SW 1271 (cell line): Measurements from ENCODE around the gene ENC1.
A peak's percentile ranks its signal among the peaks of the same experiment; 100 is the strongest.

Experiments
- DNase-seq, 2 experiments: peaks; one replicate each; lab custom pipeline; 2025; lab: John Stamatoyannopoulos, UW

ENC1 gene

DNA sequence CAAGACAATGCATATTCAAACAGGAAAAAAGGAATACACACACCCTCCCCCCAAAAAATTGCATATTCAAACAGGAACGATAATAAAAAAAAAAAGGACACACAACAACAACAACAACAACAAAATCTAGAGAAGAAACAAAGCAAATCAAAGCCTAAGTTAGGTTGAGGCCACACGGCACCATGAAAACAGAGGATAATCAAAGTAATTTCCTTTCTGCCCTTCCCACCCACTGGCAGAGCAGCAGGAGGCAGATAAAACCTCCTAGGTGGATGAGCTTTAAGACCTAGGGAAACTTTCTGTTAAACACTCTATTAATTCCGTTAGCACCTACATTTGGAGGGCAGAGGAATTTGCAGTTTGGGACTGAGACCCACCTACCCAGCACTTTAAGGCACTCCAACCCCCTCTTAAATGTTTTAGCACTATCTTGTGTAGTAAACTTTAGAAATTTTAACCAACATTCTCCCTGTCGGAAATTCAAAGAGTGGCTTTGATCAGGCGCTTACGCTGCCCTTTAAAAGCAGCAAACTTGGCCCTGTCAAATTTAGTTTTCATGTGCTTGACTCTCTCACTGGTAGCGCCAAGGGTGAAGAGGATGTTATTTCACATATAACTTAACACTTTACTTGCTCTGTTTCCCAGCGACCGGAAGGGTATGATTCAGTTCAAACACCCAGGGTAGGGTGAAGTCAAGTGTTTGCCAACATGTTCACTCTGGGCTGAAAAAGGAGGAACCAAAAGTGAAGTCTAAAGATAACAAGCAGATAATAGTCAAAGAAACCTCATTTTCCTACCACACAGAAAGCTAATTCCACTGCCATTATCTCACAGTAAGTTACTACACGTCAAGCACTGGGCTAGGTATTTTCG lies 9.2 kb downstream of the ENC1 start:
- DNase-seq = peak in 1 of 2 experiments; percentile 48

DNA sequence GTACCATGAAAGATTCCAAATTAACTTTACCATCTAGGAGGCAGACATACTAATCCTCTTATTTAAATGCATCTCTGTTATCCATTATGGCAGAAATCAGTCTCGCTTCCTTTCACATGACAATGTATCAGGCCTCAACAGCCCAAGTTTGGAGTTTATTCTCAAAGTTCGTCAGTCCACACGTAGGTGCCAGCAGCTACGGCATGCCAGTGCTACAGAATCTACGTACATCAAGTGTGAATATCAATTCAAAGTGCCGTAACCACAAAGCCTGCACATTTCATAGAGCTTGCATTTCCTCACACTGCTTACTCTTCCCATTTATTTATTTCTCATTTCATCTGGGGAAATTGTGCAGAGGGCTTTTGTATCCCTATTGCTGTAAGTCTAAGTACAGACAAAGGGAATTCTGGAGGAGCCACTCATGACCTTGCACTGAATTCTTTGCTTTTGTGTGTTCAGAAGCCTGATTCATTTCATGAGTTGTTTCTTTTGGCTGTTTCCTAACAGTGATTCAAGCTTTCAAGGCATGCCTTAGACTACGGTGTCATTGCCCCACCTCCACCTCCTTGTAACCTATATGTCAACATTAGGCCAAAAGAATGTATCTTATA lies 10.0 kb downstream of the ENC1 start:
- DNase-seq = peak; percentile 21 to 52

DNA sequence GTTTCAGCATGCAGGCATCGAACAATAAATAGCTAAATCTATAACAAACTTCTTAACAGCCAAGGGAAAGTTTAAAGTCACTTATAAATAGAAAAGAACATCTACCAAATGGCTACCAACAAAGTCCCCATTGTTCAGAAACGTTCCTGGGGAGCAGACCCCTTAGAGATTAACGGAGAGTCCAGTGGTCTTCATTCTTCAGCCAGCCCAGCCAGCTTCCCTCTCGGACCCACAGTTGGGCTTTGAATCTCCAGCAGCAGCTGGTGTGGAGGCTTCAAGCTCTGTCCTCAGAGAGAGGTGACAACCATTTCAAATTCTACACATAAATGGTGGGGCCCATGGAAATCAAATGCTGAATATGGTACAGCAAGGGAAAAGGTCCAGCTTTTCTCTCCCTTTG lies 11.2 kb downstream of the ENC1 start:
- no peak for DNase-seq

DNA sequence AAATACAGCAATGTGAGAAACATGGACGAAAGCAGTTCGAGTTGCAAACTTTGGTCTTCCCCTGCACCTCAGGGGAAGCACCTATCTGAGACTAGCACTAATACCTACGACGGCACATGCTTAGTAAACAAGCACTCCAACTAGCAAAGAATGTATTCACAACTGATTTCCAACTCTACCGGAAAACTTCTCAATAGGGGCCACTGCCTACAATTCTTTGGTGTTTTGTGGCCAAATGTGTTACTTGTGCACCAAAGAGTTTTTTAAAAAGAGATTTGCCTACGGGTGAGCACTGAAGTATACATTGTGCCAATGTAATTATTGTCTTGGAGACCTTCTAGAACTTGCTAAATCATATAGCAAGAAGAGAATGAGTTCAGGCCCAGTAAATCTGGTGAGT lies 12.2 kb downstream of the ENC1 start:
- DNase-seq = no peak

DNA sequence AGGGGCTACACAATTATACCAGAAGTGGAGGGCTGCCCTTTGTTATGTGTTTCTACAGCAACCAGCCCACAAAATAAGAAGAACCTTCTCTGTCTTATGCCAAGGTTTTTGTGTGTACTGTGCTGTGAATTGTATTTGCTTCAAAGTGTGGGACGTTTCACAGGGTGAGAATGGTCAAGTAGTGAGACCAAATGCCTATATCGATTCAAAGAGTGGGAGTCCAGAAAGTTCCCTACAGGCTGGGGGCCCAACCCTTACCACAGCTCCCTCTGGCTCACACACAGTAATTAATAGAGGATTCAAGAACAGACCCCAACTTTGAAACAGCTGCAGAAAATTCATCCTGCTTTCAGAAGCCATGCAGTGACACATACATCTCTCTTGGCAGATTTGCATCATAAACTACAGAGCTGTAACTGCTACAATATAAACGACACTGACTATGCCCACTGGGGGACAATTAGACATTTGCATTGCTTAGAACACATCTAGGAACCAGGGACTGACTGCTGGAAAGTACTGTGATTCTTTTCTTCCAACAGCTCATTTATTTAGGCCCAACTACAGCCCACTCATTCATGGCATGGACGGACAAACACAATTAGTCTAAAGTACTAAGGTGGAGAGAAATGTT lies 12.8 kb downstream of the ENC1 start:
- no peak for DNase-seq

DNA sequence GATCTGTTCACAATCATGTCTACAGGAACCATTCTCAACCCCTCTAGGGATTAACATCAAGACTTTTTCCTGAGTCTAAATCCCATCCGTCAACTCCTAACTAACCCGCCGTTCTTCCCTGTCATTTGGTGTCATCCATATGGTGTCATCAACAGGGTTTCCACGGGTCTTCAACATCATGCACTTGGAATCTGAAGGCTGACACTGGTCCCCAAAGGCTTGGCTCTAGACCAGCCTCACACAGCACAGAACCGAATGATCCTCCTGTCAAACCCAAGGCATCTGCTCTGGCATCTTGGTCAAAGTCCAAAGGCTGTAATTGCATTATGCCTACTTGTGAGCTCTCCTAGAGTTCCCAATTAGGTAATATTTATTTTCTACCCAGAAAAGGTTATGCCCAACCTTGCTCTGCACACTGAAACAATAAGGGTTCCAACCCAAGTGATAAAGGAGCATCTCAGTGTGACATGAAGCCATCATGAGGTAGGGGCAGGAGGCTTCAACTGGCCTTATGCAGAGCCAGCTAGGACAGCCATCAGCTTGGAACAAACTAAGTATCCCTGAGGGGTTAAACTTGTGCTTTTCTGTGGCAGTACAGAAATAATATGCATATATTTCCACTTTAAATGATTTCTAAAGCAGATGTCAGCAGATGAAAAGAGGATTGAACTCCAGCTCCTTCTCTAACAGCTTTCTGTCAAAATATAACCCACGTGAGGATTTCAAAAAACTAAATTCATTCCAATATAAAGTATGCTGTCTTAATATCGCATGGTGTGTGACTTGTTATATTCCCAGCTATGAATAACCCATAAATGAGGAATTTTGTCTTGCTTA lies 13.9 kb downstream of the ENC1 start:
- DNase-seq = no peak

DNA sequence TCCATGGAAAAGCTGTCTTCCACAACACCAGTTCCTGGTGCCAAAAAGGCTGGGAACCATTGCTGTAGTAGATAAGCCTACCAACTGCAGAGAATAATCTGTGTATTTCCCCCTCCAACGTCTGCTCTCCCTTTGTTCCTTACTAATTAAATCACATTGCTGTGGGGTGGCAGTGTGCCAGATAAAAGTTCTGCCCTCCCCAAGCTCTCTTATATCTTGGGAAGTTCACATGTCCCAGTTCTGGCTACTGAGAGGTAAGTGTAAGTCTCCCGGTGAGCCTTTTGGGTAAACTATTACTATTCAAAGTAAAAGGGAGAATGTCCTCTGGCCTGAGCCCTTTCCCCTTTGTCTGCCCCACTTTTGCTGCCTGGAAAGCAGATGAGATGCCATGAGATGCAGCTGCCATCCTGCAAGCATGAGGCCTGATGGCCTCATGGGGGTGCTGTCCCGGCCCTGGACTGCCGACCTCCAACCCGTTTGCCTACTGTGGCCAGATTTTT lies 14.7 kb downstream of the ENC1 start:
- peak in 1 of 2 experiments; percentile 21 for DNase-seq

DNA sequence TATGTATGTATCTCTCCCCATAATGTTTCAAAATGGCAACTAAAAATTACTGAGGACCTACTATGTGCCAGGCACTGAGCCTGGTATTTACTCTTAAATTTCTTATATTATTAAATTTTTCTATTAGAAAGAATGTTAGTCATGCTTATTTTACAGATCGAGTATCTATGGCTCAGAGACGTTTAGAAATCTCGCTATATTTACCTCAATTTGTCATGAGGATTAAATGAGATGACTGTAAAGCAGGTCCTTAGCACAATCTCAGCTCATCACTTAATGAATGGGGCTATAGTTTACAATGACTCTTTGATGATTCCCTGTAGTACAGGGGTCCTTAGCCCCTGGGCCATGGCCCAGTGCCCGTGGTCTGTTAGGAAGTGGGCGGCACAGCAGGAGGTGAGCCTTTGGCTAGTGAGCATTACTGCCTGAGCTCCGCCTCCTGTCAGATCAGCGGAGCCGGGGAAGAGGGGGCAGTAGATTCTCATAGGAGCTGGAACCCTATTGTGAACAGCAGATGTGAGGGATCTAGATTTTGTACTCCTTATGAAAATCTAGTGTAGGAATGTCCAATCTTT lies 15.5 kb downstream of the ENC1 start:
- no peak for DNase-seq

DNA sequence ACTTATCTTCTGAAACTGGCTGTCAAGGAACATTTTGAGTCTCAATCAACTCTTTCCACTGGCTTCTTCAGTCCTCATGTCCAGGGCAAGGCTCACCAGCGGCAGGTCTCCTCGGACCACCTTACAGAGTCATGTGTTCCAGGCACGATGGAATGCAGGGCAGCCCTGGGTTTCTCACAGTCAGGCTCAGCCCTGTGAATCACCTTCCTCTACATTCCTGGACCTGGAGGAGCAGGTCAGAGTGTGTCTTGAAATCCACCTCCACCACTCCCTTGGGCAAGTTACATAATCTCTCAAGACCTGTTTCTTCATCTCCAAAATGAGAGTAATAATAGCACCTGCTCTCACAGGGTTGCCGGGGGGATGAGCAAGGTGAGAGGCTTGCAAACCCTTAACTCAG lies 16.0 kb downstream of the ENC1 start:
- no peak for DNase-seq

DNA sequence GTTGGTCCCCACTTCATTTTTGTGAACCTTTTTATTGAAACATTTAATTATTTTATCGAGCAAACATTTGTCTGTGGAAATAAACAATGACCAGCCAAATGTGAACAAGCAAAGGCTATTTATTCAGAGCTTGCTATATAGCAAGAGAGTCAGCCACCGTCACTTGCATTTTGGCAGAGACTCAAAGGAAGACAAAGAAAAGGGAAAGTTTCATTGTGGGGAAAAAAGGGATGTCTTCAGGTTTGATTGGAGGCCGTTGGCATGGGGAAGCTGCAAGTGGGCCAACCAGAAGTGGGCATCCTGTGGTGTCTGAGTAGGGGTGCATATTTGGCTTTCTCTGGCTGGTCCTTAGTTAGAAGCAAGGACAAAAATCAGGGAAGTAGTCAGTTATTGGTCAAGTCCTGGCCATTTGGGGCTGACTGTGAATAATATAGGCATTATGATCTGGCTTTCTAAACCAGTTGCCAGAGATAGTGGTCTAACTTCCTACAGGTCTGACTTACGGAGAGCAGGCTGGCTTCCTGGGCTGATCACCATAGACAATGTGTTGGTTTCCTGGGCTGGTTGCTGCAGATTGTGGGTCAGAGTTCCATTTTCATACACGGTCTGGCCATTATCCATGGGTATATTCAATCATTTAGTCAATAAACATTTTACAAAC lies 16.6 kb downstream of the ENC1 start:
- no peak for DNase-seq

DNA sequence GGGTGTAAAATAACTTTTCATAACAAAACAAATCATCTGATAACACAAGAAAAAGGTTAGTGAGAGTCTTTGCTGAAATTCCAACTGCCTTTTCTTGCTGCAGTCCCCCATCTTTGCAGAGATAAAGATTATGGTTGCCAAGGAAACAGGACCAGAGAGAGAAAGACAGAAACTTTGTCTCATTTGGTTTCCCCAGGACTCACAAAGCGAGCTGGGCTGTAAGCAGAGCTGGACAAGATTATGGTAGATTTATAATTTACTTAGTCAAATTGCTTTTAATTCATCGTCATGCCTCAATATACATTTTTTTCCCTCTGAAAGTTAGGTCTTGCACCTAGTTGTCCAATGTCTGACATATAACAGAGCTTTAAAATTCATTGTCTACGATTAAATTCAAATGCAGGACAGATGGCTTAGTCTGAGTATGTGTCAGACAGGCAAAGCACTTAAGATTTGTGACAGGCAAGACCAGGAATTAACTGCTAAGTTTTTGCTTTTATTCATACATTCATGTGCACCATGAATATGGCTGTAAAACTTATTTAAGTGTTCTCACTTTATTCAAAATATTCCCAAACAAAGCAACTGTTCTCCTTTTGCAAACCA lies 17.4 kb downstream of the ENC1 start:
- no peak for DNase-seq

DNA sequence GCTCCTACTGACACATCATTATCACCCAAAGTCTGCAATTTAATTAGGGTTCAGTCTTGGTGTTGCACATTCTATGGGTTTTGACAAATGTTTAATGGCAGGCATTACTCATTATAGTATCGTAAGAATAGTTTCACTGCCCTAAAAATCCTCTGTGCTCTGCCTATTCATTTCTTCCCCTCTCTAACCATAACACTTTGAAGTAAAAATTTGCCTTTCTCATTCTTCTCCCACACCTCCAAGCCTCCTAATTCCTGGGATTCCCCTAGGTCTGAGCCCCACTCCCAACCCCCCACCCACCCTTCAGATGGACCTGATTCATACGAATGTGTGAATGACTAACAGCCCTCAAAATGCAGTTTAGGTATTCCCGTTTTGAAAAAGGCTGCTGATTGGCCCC lies 18.4 kb downstream of the ENC1 start:
- no peak for DNase-seq

DNA sequence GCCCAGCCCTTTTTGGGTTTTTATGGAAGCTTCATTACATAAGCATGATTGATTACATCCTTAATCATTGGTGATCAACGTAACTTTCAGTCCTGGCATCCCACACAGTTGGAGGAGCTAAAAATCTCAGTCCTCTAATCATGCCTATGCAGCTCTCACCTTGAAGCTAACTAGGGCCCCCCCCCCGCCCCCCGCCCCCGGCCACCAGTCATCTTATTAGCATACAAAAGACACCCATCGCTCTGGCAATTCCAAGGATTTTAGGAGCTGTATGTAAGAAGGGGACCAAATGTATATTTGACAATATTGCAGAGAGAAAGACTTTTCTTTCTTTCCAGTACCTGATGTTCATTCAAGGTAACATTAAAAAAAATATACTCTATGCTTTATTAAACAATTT lies 19.0 kb downstream of the ENC1 start:
- DNase-seq = no peak

DNA sequence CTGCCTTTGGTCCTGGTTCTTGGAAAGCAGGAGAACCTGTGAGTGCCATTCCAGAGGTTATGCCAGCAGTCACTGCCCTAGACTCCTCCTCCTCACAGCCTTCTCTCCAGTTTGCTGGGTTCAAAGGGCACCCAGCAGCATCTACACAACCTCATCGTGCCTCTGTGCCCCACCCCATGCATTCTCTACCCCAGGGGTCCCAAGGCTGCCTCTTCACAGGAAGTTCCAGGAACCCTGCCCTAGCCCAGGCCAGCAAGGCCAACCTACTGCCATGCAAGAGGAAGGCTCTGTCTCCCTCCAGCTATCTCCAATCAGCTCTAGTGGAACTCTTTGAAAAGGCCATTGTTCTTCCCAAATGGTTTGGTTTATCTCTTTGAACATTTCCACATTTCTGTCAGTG lies 21.2 kb downstream of the ENC1 start:
- no peak for DNase-seq

DNA sequence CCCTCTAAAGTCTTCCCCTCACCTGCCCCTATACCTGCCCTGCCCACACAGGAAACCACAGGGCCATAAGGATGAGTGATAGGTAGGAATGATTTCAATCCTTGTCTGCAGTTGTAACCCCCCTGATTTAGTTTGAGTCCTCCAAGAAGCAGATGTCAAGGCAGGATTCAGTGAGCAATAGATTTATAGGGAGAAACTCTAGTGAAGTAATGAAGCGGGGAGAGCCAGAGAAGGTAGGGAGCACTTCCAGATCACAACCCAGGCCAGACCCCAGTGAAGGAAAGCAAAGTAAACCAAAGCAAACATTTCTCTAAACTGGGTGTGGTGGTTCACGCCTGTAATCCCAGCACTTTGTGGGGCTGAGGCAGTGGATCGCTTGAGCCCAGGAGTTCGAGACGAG lies 22.4 kb downstream of the ENC1 start:
- DNase-seq = no peak

DNA sequence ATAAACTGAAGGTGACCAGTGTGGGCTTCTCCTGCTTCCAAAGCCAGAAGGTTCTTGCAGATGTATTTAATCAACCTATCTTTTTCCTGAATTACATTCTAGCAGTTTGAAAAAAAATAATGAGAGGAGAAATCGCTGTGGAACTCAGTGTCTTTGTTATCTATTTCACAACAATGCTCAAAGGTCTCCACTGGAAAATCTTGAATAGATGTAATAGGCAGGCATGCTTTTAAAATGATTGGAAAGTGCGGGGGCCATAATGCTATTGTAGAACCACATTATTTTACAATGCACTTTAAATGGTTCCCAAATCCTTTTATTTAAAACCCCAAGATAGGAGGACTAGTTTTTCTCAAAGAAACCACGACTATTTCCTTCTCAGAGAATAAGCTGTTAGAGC lies 23.3 kb downstream of the ENC1 start:
- DNase-seq = no peak

DNA sequence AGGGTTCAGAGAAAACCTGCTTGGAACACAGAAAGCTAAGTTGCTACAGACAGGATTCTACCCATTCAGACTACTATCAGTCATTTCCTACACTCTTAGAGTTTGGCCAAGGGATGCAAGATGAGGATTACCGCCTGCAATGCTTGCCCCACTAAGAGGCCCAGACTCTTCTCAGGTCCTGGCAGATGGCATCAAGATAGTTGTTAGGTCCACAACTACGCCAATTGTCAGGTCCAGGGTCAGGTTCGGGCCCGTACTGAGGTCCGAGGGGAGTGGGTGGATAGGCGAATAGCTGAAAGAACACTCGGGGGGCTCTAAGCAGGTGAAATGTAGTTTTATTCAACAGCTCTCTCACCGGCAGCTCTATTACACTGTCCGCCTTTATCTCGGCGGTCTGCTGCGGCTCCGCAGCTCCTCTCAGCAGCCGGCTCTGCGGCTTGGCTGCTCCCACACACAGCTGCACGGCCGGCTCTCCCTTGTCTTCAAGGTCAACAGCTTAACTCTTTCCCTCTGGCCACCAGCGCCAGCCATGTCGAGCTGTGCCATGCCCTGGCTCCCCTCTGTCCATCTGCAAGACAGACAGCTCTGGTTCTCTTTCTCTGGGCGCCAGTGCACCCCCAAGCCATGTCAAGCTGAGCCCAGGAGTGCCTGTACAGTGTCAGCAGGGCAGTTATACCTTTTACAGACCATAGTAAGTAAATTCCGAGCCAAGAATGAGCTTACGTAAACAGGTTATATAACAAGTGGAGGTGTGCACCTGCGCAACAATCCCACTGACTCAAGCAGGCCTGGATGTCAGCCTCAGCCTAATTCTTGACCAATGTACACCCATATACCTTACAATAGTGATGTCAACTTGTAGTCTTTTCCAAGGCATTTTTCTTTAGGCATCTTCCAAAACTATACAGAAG lies 24.0 kb downstream of the ENC1 start:
- DNase-seq = no peak

DNA sequence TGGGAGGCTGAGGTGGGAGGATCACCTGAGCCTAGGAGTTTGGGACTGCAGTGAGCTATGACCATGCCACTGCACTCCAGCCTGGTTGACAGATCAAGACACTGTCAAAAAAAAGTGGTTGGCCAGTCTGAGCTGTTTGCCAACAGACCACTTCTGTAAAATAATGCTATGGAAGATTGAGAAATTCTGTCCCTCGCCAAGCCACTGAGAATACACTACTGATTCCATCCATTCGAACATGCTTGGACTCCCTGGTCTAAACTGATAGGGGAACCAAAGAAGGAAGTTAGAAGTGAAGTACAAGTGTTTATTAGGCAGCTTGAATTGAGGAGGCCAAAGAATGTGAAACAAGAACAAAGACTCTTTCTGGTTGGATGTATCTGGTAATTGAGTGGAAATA lies 27.2 kb downstream of the ENC1 start:
- DNase-seq = no peak

DNA sequence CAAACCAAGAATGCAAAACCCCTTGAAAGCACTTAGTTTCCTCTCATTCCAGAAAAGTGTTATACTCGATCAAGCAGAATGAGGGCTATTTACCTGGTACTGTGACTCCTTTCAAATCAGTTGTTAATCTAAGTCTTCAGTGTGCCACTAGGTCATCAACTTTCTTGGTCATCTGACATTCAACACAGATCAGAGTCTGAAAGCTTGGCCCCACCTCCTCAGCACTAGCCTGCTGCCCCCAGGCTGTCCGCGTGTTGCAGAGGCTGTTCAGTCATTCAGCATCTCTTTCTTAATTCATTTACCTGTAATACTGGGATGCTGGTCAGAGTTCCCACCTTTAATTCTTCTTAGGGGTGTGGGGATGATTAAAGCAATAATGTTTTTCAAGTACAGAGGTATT lies 28.5 kb downstream of the ENC1 start:
- no peak for DNase-seq
